NCI-H2227 (cell line): ENCODE measurements around the gene RBPJL.

Source experiments
- DNase-seq: peaks from one replicate; lab custom pipeline; 2025; ENCODE audit not compliant: unreplicated experiment; lab: John Stamatoyannopoulos, UW

Gene RBPJL

GRCh38 chr20:45316150-45317080, 9.8 kb downstream of the RBPJL start:
- no peak for DNase-seq

- DNase-seq = no peak
Observed at GRCh38 chr20:45317826-45318225, 11.2 kb downstream of the RBPJL start.

GRCh38 chr20:45318386-45318939, 11.8 kb downstream of the RBPJL start:
- DNase-seq = no peak

- DNase-seq = no peak
Observed at GRCh38 chr20:45318948-45319347, 12.3 kb downstream of the RBPJL start.

GRCh38 chr20:45320948-45321595, 14.4 kb downstream of the RBPJL start:
- DNase-seq = no peak

GRCh38 chr20:45322952-45323383, 16.3 kb downstream of the RBPJL start:
- DNase-seq = no peak

GRCh38 chr20:45323731-45324130, 17.1 kb downstream of the RBPJL start:
- DNase-seq = no peak

GRCh38 chr20:45325371-45325770, 18.7 kb downstream of the RBPJL start:
- no peak for DNase-seq

GRCh38 chr20:45328451-45328850, 21.8 kb downstream of the RBPJL start:
- no peak for DNase-seq

GRCh38 chr20:45329497-45330319, 23.1 kb downstream of the RBPJL start:
- DNase-seq = no peak

- no peak for DNase-seq
Observed at GRCh38 chr20:45330476-45330875, 23.8 kb downstream of the RBPJL start.

- no peak for DNase-seq
Observed at GRCh38 chr20:45336530-45337366, 30.1 kb downstream of the RBPJL start.

- no peak for DNase-seq
Observed at GRCh38 chr20:45337367-45338120, 30.9 kb downstream of the RBPJL start.

GRCh38 chr20:45338121-45339030, 31.7 kb downstream of the RBPJL start:
- no peak for DNase-seq

GRCh38 chr20:45339084-45339483, 32.4 kb downstream of the RBPJL start:
- no peak for DNase-seq

- no peak for DNase-seq
Observed at GRCh38 chr20:45339799-45340198, 33.2 kb downstream of the RBPJL start.

GRCh38 chr20:45340236-45340847, 33.7 kb downstream of the RBPJL start:
- DNase-seq = no peak

- DNase-seq = no peak
Observed at GRCh38 chr20:45340951-45341350, 34.3 kb downstream of the RBPJL start.
